ENCODE measurements around the gene SLC7A8.

GRCh38 chr14:23112359-23113178 is 70.9 kb downstream of the SLC7A8 start:
- TF ChIP-seq CTCF (IDR thresholded peaks at IDR 0.05): no peak
- TF ChIP-seq EP300 (IDR thresholded peaks at IDR 0.05): no peak
